Esophagus squamous epithelium (tissue), 5 donors: ENCODE results near the gene GTPBP10. TPM values are rescaled to one million over a fixed set of nuclear protein-coding genes. Genes with fewer than 3 reads are reported as not detected.
"Not testable (repeated sequence)": the region's sequence is repeated elsewhere in the genome, so short reads cannot be mapped to it uniquely, and the experiment has no call there.

Experiments
- DNase-seq: peaks from one replicate; lab custom pipeline; 2025; lab: John Stamatoyannopoulos, UW
- H3K27ac ChIP-seq, 4 donors: fragments of 200-600 bp; sonication (generic); one replicate each; pipeline ENCODE4 v1.5.1; 2016 to 2019; ENCODE audit warnings: mild to moderate bottlenecking in 1 of 4
- H3K27me3 ChIP-seq, 4 donors: fragments of 200-600 bp; sonication (generic); 1 replicate in 3 of 4; 2 replicates in 1 of 4; pipeline versions ENCODE4 v1.5.1 to v1.6.0; 2017 to 2021; ENCODE audit warnings: antibody characterized with exemption in 1 of 4
- H3K36me3 ChIP-seq, 3 donors: fragments of 200-600 bp; sonication (generic); one replicate each; pipeline ENCODE4 v1.5.1; 2016 to 2019
- H3K4me1 ChIP-seq, 3 donors: fragments of 200-600 bp; sonication (generic); one replicate each; pipeline ENCODE4 v1.5.1; 2017 to 2019
- H3K4me3 ChIP-seq, 4 donors: fragments of 200-600 bp; sonication (generic); 1 replicate in 3 of 4; 2 replicates in 1 of 4; pipeline ENCODE4 v1.5.1; 2016 to 2019; ENCODE audit warnings: mild to moderate bottlenecking in 2 of 4, moderate library complexity in 1 of 4
- H3K9me3 ChIP-seq, 3 donors: fragments of 200-600 bp; sonication (generic); one replicate each; pipeline ENCODE4 v1.5.1; 2016 to 2019
- CTCF ChIP-seq, 6 experiments: fragments of 450-650 bp in 4 of 6; fragments of 200-600 bp in 2 of 6; sonication (generic) in 2 of 6; IDR thresholded peaks; one replicate each; pipeline ENCODE4 v1.5.1; 2016 to 2019; ENCODE audit warnings: antibody characterized with exemption in 6 of 6, mild to moderate bottlenecking in 4 of 6, moderate library complexity in 4 of 6
- POLR2A ChIP-seq, 4 donors: fragments of 450-650 bp; IDR thresholded peaks; one replicate each; pipeline ENCODE4 v1.6.1; 2017; ENCODE audit warnings: antibody characterized with exemption in 4 of 4, mild to moderate bottlenecking in 4 of 4, moderate library complexity in 3 of 4
- WGBS, 2 donors: methylation state at CpG; one replicate each; pipeline ENCODE4 v1.1.5; 2018; 5-methylcytosine and 5-hydroxymethylcytosine counted together
- intact Hi-C: fragments of 100-400 bp; cut with DNase I; formaldehyde crosslinking; loops from one replicate; pipeline ENCODE4 v1.15.0; 2022
- total RNA-seq, 4 donors: library from RNA; depleted of rRNA; stranded (reverse); fragments of >200 nt; gene quantifications; one replicate each; pipeline ENCODE4 v1.1.0, GENCODE V29; 2016
- donor health status: DM: yes; HTN: yes; CAD: no.

Gene GTPBP10
- total RNA-seq, 4 donors from 2014 or later = 12.2 to 21.1 (median 13.0) TPM

DNA sequence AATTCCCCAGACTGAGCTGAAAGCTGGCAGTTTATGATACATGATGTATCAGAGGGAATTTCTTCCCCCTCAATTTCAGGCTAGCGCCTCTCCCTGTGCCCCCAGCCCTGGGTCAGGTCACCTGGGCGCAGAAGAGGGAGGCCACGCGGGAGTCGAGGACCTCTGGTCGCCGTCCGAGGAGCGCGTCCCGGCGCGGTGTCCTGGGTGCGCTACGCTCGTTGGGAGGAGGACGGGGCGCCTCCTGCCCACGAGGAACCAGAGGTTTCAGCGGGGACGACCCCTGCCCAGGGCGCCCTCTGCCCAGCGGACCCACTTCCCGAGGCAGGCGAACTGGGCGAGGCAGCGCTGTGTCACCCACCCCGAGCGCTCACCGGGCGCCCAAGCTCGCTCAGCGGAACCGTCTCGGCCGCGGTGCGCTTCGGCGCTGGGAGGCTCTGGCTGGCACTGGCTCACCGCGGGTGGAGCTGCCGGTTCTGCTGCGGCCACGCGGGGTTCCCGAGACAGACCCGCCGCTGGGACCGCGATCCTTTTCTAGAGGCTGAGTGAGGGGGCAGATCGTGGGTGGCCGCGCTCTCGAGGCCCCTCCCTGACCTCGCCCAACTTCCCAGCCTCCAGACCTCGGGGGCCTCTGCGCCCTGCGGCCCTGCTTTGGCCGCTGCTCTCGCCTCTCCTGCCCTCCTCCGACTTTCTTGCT is 25.6 kb upstream of the GTPBP10 start, which contains the start of gene FAM237B:
TSS of gene FAM237B (minus strand) at position 504 of the 694 bp plus-strand sequence. CDS start 1,556 bp downstream, outside the sequence.
- peaks cover 0 to 14% (median 5%) of the 10 kb centered on the region in 3 donors for H3K4me1 ChIP-seq
- H3K4me3 ChIP-seq = peak within 1 kb of the TSS in 2 of 4 donors; percentile 30 to 52
- TF ChIP-seq CTCF (IDR thresholded peaks at IDR 0.05) (no peak), POLR2A (IDR thresholded peaks at IDR 0.05) (no peak)
- no peaks in the 10 kb centered on the region for H3K36me3 ChIP-seq
- H3K27ac ChIP-seq = no peak within 1 kb of the TSS
- no peak for DNase-seq
- intact Hi-C loops = no loop called here
- 2 to 8% methylated on average over 12 to 22 of the region's 62 CpGs for whole genome bisulfite sequencing, 2 donors
- no peaks in the 10 kb centered on the region for H3K9me3 ChIP-seq
- H3K27me3 ChIP-seq = peaks cover 0 to 81% (median 5%) of the 10 kb centered on the region in 4 donors

DNA sequence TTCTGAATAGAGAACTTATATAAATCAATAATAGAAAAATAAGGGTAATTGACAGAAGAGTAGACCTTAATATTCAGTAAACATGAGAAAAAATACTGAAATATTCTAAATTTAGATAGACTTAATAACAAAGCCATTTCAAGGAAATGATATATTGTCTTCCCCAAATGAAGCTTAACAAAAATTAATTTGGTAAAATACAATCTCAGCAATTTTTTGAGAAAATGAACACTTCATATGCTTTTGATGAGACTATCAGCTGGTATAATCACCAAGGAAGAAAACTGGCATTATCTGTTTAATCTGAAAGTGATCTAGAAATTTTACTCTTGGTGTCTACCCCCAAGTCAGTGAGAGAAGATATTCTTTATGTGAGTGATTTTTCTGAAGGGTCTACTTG is 23.7 kb upstream of the GTPBP10 start:
- no peak overlapping the region for H3K27ac ChIP-seq
- no peak overlapping the region for H3K4me3 ChIP-seq
- peaks cover 0 to 78% (median 5%) of the 10 kb centered on the region in 4 donors for H3K27me3 ChIP-seq
- TF ChIP-seq POLR2A (IDR thresholded peaks at IDR 0.05) = no peak
- no peak for TF ChIP-seq CTCF (IDR thresholded peaks at IDR 0.05)
- H3K36me3 ChIP-seq = no peaks in the 10 kb centered on the region
- H3K4me1 ChIP-seq = peaks cover 0 to 14% (median 5%) of the 10 kb centered on the region in 3 donors
- intact Hi-C loops = no loop called here
- no peak for DNase-seq
- no peaks in the 10 kb centered on the region for H3K9me3 ChIP-seq

DNA sequence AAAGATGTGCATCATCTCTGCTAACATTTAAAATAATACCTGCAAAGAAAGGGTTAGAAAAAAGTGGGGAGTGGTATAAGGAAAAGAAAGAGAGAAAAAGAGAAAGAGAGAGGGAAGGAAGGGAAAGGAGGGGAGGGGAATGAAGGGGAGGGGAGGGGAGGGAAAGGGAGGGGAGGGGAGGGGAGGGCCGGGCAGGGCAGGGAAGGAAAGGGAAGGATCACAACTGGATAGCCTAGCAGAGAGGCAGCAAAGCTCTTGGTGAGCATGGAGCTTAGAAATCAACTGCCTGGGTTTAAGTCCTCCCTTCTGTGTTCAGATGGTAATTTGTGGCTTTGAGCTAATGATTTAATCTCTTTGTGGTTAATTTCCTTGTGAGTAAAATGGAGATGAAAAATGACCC is 20.0 kb upstream of the GTPBP10 start:
- WGBS, 2 donors = 8 to 17% methylated on average over 1 of the region's 1 CpG
- H3K27me3 ChIP-seq = peaks cover 0 to 41% (median 0%) of the 10 kb centered on the region in 4 donors
- no peak for DNase-seq
- peaks cover 0 to 2% (median 0%) of the 10 kb centered on the region in 3 donors for H3K4me1 ChIP-seq
- no peak for TF ChIP-seq POLR2A (IDR thresholded peaks at IDR 0.05)
- no peak for TF ChIP-seq CTCF (IDR thresholded peaks at IDR 0.05)
- intact Hi-C loops = no loop called here
- no peak overlapping the region for H3K27ac ChIP-seq
- no peak overlapping the region for H3K4me3 ChIP-seq
- H3K9me3 ChIP-seq = no peaks in the 10 kb centered on the region
- no peaks in the 10 kb centered on the region for H3K36me3 ChIP-seq

- no peaks in the 10 kb centered on the region for H3K36me3 ChIP-seq
- intact Hi-C loops = no loop called here
- no peak overlapping the region for H3K27ac ChIP-seq
- H3K4me3 ChIP-seq = no peak overlapping the region
- peaks cover 0 to 4% (median 0%) of the 10 kb centered on the region in 4 donors for H3K27me3 ChIP-seq
- DNase-seq = no peak
- WGBS, 2 donors = 83 to 100% methylated on average over 1 to 2 of the region's 48 CpGs
- H3K9me3 ChIP-seq = no peaks in the 10 kb centered on the region
- TF ChIP-seq CTCF (IDR thresholded peaks at IDR 0.05) (no peak), POLR2A (IDR thresholded peaks at IDR 0.05) (no peak)
- H3K4me1 ChIP-seq = no peaks in the 10 kb centered on the region
Observed at GRCh38 chr7:90334193-90334843, 12.2 kb upstream of the GTPBP10 start.

- DNase-seq, H3K4me3 ChIP-seq, H3K27me3 ChIP-seq, H3K9me3 ChIP-seq, H3K36me3 ChIP-seq, intact Hi-C loops, H3K4me1 ChIP-seq, H3K27ac ChIP-seq: not testable (repeated sequence)
- WGBS, 2 donors = 100% methylated on average over 1 of the region's 2 CpGs
Observed at GRCh38 chr7:90334926-90335325, 11.6 kb upstream of the GTPBP10 start.
